Measurements from ENCODE around the gene RFX2.

GRCh38 chr19:6076675-6077463 is 33.4 kb downstream of the RFX2 start:
- TF ChIP-seq, protein P1, sequence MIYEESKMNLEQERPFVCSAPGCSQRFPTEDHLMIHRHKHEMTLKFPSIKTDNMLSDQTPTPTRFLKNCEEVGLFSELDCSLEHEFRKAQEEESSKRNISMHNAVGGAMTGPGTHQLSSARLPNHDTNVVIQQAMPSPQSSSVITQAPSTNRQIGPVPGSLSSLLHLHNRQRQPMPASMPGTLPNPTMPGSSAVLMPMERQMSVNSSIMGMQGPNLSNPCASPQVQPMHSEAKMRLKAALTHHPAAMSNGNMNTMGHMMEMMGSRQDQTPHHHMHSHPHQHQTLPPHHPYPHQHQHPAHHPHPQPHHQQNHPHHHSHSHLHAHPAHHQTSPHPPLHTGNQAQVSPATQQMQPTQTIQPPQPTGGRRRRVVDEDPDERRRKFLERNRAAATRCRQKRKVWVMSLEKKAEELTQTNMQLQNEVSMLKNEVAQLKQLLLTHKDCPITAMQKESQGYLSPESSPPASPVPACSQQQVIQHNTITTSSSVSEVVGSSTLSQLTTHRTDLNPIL (CRISPR knock-in tag; IDR thresholded peaks at IDR 0.05; ENCODE audit: low read depth), result no peak
- TF ChIP-seq, protein P2, sequence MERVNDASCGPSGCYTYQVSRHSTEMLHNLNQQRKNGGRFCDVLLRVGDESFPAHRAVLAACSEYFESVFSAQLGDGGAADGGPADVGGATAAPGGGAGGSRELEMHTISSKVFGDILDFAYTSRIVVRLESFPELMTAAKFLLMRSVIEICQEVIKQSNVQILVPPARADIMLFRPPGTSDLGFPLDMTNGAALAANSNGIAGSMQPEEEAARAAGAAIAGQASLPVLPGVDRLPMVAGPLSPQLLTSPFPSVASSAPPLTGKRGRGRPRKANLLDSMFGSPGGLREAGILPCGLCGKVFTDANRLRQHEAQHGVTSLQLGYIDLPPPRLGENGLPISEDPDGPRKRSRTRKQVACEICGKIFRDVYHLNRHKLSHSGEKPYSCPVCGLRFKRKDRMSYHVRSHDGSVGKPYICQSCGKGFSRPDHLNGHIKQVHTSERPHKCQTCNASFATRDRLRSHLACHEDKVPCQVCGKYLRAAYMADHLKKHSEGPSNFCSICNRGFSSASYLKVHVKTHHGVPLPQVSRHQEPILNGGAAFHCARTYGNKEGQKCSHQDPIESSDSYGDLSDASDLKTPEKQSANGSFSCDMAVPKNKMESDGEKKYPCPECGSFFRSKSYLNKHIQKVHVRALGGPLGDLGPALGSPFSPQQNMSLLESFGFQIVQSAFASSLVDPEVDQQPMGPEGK (CRISPR knock-in tag; IDR thresholded peaks at IDR 0.05; ENCODE audit: borderline replicate concordance), result no peak
